Measurements from ENCODE around the gene FAM209B.
"Not testable (repeated sequence)": the region's sequence is repeated elsewhere in the genome, so short reads cannot be mapped to it uniquely, and the experiment has no call there.

FAM209B gene, protein sequence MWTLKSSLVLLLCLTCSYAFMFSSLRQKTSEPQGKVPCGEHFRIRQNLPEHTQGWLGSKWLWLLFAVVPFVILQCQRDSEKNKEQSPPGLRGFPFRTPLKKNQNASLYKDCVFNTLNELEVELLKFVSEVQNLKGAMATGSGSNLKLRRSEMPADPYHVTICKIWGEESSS

DNA sequence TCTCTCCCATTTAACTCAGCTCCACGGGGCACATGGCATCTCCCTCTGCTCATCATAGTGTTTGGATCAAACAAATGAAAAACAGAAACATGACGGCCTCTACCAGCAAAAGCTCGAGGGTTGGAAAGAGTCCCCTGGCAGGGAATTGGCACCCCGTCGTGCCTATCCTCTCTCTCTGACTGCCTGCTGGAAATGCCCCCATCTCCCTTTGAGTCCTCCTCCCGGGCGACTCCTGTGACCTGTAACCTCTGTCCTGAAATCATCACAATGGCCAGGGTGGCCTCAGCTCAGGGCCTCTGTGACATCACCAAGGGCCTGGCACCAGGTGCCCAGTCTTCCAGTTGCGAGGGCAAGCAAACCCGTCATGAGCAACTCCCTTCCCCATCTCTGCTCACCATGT is at the start of gene FAM209B:
FAM209B (plus strand) TSS at position 301 of the 400 bp plus-strand sequence; CDS start at position 397, 96 bp downstream.
- not testable (repeated sequence) for DNase-seq

DNA sequence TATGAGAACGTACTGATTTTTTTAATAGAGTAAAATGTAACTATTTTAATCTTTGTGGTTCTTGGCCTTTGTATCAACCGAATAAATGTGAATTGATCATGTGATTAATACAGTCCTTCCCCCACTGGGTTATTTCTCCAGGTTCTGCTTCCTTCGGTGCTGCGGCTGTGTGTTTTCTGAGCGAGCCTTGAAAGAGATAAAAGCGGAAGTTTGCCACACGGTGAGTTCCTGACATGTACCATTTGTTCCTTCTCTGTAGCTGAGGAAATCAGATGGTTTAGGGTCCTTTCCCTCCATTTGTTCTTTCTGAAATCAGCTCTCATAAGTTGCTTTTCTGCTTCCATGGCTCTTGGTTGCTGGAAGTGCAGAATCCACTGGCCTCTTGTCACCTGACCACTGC is 49.1 kb upstream of the FAM209B start:
- DNase-seq = no peak

DNA sequence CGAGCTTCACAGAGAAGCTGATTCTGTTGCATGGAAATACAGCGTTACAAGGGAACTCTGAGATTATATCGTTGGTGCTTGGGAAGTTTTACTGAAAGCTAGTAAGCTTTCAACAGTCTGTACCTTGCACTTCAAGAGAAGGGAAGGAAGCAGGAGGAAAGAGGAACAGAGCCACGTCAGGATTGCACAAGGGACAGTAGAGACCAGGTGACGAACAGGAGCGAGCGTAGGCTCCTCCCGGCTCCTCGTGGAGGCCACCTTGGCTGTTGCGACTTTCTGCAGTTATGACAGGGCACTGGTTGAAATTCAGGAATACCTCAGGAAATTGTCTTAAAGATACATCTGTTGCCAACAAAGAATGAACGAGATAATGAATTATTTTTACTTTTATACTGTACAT is 45.8 kb upstream of the FAM209B start:
- peak; percentile 47 for DNase-seq

DNA sequence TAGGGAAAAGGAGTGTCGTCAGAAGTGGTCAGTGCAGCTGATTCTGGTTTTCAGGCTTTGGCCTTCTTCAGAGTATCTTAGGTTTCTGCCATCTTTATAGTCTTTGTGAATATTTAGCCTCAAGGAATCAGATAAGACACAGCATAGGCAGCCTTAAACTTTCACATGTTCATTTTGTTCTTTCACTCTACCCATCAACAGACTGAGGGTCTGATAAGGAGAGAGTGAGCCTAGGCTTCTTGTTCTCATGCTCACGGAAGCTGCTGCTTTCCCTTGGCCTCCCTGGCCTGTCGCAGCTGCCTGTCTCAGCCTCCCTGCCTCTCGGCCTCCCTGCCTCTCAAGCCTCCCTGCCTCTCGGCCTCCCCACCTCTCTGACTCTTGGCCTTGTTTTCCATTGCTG is 44.5 kb upstream of the FAM209B start:
- no peak for DNase-seq

DNA sequence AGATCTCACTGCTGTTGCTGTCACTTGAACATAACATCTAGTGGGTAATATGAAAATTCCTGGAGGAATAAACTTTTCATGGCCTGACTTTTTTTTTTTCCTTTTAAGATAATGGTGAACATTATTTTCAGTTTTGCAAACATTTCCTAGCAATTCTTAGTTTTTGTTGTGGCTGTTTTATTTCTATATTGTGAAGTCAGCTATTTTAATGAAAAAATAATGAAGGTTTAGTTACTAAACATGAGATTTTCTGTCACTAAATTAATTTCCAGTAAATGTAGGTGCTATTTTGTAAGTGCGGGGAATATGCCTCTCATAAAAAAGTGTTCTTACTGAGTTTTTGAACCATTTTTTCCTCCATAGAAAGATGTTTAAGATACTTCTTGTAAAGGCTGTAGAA is 31.9 kb upstream of the FAM209B start:
- no peak for DNase-seq

DNA sequence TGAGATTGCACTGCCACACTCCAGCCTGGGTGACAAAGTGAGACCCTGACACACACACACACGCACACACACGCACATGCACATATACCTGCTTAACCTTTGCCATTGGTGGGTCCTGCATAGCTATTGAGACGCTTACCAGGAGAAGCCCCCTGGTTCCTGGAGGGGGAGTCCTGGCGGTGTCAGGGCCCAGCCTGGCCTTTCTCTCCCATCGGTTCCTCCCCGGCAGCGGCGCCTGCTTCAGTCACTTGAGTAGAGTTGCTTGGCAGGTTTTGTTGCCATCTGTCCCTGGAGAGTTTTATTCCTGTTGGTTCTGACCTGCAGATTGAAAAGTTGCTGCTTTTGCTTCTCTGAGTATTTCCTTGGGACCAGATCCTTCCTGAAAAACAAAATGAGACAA is 29.1 kb upstream of the FAM209B start:
- no peak for DNase-seq

DNA sequence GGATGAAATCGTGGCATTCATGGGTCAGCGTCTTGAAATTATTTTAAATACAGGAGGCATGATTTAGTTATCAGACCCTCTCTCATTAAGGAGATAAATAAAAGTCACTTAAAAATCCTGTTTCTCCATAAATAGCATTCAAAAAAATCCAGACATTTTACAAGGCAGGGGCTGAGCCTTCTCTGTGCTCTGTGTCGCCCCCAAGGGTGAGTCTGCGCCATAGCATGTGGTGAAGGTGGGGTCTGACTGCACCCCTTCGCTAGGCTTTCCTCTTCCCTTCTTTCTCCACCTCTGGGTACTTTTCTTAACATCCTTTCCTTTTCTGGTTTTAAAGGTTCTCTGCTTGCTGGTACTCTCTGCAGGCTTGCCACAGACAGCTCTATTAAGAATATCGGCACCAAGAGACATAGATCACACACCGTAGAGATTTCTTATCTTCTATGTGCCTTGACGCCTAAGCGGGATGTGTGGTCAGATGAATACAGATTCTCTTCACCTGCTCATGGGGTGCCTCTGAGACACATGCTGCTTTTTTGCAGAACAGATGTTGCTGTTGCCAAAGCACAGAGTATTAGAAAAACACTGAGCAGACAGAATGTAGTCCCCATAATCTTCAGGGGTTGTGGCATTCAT is 28.6 kb upstream of the FAM209B start:
- no peak for DNase-seq

DNA sequence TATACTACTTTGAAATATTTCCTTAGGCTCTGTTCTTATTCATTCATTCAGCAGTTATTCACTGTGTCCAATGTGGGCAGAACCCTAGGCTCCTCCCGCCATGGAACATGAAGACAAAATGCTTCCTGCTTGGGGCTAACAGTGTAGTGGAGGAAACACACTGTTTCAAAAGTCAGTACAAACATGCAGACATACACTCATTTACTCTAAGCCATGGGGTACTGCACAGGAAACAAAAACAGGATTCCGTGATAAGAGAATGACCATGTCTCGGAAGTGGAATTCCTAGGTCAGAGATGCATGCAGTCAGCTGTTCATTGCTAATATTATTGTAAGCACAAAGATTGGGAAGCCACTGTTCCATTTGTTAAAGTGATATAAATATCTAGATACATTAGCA is 26.9 kb upstream of the FAM209B start:
- no peak for DNase-seq

DNA sequence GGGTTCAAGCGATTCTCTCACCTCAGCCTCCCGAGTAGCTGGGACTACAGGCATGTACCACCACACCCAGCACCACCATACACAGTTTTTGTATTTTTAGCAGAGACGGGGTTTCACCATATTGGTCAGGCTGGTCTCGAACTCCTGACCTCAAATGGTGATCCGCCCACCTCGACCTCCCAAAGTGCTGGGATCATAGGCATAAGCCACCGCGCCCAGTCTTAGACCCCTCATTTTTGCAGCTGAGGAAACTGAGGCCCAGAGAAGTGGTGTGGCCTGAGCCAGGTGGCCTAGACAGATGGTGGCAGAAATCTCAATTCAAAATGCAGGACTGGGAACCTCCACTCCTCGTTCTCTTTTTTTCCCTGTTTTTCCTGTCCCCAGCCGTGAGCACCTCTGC is 21.1 kb upstream of the FAM209B start:
- DNase-seq = no peak

DNA sequence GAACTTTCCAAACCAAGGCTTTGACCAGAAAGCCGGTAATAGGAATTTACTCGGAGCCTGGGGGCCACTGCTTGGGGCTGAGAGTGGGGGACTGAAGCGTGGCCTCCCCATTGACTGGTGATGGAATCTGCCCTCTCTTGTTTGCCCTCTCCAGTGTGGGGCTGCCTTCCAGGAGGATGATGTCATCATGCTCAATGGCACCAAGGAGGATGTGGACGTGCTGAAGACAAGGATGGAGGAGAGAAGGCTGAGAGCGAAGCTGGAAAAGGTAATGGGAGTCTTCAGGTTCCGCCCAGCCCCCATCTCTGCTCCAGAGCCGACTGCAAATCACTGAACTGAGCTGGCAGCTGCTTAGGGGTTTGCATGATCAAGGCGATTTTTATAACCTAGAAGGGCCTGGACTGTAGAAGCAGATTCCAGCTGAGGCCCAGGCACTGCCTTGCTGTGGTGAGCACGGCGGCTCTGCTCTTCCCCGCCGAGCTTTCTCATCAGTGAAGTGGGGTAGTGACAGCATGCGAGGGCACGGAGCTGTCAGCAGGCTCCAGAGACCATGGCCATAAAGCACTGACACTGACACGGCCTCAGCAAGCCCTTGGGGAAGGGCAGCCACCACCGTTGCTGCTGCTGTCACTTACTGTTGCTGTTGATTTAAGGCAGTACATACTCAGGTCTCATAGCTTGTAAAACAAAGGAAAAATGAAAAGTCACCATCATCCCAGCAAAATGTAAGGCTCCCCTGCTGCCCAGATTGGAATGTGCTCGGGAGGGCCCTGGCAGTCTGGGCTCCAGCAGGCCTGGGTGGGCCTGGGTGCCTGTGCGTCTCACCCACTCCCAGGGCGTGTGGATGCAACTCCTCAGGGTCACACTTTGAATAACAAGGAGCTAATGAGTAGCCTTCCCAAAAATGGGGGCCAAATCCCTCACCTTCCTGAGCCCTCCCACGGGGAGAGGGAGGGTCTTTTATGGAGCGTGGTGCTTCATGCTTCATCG is 19.6 kb upstream of the FAM209B start:
- no peak for DNase-seq

DNA sequence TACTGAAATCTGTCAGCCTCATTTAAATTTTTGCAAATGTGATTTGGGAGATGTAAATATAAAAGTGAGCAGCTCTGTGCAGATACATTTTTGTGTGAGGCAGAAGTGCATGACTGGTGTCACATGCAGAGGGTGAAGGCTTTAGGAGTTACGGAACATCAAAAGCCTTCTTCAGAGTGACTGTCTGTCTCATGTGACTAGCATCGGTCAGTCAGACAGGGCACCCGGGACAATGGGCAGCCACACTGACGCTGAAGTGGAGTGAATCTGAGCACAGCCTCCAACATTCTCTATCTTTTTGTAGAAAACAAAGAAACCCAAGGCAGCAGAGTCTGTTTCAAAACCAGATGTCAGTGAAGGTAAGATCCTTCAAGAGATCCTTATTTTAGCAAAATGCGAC is 16.4 kb upstream of the FAM209B start:
- no peak for DNase-seq

DNA sequence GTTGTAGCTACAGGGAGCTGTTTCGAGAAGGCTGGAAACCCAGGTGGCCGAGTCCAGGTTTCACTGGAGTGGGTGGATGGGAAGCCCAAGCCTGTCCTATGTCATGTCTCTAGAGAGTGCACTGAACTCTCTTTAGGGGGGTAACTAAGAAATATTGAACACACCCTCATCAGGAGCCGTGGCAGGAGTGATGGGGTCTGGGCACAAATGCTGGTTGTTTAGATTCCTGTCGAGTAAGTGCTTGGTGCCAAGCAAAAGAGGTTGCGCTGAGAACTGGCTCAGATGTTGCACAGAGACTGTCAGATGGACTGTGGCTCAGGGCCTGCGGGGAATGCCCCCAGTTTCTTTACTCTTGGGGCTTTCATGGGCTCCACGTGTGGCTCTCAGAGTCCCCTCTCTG is 15.8 kb upstream of the FAM209B start:
- DNase-seq = no peak

DNA sequence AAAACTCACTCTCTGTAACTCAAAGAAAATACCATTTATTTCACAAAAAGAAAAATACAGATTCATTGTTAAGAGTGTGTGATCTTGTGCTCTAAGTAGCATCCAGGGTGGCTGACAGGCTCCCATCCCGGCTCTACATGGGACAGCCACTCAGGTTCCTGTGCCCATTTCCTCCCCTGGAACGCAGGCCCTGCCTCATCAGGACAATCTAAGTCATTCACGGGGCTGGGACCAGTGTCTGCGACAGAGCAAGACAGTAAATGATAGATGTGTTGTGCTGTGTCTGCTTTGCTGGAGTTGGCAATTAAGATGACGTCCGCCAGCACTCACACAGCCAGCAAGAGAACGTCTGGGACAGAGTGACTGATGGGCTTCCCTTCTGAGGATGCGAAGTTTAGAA is 15.4 kb upstream of the FAM209B start:
- no peak for DNase-seq

DNA sequence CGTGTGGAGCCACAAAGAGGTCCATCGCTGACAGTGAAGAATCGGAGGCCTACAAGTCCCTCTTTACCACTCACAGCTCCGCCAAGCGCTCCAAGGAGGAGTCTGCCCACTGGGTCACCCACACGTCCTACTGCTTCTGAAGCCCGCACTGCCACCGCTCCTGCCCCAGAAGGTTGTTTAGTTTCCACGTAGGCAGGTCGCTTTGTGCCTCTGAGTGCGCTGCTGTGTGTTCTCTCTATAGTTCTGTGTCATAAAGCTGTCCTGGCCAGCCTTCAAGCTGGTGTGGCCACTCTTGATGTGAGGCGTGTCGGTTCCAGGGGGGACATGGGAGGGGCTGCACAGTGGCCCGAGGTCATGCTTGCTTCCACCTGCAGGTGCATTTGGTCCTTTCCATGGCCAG is 14.9 kb upstream of the FAM209B start:
- no peak for DNase-seq

DNA sequence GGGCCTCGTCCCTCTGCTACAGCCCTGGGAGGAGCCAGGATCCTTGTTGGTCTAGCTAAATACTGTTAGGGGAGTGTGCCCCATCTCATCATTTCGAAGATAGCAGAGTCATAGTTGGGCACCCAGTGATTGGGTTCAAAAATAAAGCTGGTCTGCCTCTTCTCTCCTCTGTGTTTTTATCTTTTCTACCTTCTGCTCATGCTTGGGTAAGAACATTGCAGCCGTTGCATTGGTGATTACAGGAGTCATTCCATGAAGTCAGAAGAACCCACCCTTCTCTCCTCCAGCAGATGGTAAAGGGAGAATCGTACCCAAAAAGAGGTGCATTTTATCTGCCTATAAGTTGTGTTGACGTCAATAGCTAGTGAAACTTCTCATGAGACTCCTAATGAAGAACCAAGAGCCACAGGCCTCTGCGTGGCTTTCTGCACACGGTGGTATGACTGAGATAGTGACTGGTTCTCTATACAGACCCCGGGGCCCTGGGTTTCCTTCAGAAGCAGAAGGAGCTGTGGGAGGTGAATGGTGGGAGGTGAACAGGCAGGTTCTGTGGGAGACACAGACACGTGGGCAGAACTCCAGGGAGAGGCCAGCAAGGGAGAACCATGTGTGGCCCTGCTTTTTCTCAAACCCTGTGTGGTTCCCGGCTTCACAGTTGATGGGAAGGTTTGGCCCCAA is 14.2 kb upstream of the FAM209B start:
- no peak for DNase-seq

DNA sequence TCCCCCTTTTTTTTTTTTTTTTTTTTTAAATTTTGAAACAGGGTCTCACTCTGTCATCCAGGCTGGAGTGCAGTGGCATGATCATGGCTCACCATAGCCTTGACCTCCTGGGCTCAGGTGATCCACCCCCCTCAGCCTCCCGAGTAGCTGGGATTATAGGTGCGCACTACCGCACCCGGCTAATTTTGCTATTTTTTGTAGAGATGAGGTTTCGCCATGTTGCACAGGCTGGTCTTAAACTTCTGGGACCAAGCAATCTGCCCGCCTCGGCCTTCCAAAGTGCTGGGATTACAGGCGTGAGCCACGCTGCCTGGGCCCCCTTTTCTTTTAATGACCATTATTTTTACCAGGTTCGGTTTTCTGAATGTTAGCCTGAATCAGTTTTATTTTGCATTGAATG is 13.5 kb upstream of the FAM209B start:
- DNase-seq = no peak

DNA sequence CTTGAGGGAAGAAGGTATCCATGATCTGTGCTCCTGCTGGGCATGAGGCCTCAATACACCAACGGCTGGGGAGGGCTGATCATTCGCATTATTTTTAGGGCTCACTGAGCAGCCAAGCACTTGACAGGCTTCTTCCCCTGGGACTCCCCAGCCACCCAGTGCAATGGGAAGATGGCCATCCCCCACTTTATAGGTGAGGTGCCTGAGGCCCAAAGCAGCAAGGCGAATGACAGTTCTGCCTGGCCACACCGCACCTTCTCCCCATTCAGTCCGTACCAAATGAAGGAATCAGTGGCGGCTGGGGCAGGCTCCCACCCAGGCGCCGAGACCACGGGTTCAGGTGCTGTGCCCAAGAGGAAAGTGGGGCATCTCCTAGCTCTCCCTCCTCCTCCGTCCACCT is 12.9 kb upstream of the FAM209B start:
- DNase-seq = no peak

DNA sequence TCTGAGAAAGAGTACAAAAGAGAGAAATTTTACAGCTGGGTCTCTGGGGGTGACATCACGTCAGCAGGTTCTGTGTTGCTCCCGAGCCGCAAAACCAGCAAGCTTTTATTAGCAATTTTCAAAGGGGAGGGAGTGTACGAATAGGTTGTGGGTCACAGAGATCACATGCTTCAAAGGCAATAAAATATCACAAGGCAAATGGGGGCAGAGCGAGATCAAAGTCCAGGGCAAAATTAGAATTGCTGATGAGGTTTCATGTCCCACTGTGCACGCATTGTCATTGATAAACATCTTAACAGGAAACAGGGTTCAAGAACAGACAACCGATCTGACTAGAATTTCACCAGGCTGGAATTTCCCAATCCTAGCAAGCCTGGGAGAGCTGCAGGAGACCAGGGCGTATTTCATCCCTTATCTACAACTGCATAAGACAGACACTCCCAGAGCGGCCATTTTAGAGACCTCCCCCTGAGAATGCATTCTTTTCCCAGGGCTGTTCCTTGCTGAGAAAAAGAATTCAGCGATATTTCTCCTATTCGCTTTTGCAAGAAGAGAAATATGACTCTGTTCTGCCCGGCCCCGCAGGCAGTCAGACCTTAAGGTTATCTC is 12.2 kb upstream of the FAM209B start:
- DNase-seq = not testable (repeated sequence)

DNA sequence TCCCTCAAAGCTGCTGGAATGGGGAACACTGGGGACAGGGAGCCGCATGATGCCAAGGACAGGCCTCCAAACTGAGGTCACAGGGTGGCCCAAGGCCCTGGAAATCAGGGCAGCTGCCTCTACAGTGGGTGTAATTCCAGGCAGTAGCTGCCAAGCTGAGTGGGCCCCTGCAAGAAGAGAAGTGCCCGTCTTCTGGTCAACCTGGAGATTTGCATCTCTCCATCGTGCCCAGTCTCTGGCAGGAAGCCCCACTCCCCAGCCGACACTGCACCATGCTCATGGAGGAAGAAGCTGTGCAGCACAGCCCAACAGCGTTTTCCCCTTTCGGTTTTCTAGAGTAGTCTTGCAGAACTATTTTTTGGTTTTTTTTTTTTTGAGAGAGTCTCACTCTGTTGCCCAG is 10.7 kb upstream of the FAM209B start:
- DNase-seq = no peak

DNA sequence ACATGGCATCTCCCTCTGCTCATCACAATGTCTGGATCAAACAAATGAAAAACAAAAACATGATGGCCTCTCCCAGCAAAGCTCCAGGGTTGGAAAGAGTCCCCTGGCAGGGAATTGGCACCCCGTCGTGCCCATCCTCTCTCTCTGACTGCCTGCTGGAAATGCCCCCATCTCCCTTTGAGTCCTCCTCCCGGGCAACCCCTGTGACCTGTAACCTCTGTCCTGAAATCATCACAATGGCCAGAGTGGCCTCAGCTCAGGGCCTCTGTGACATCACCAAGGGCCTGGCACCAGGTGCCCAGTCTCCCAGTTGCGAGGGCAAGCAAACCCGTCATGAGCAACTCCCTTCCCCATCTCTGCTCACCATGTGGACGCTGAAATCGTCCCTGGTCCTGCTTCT is 8.6 kb upstream of the FAM209B start, which contains the start of gene FAM209A:
FAM209A (plus strand) TSS at position 301 of the 400 bp plus-strand sequence; CDS start at position 366, 65 bp downstream.
- DNase-seq = not testable (repeated sequence)

DNA sequence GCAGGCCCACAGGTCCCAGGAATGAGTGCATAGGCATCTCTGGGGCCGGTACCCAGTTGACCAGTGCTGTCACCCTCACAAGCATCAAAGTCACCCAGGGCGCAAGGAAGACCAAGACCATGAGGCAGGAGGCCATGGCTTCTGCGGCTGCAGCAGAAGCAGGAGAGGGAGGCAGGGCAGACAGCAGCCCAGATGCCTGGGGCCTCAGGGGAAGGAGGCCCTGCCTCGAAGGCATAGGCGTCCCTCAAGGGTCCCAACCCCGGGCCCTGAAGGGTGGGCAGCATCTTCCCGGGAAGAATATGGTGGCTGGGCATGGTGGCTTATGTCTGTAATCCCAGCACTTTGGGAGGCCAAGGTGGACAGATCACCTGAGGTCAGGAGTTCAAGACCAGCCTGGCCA is 5.5 kb upstream of the FAM209B start:
- DNase-seq = no peak

DNA sequence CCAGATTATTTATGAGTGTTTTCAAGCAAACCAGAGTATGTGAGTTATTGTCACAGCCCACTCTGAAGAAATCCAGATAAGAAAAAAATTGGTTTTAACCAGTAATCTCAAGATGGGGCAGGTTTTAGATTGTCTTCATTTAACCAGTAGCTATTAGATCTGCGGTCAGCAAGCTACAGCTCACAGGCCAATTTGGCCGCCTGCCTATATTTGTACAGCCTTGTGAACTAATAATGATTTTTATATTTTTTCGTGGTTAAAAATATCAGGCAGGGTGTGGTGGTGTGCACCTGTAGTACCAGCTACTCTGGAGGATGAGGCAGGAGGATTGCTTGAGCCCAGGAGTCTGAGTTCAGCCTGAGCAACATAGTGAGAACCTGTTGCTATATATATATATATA is 5.0 kb downstream of the FAM209B start:
- DNase-seq = no peak

DNA sequence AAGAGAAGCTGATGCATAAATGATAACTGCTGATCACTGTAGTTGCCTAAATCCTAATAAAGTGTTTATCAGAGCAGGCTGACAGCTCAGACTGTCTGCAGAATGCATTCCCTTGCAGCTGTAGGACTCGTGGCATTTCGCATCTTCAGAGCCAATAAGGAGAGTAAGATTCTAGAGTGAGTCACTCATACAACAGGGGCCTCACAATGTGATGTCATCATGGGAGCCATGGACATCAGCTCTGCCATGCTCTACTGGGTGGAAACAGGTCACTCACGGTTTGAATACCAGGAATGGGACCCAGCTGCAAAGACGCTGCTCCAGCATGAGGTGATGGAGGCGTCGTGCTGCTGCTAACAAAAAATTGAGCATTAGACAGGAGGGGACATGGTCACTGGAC is 7.4 kb downstream of the FAM209B start:
- no peak for DNase-seq
